ENCODE results near the gene ZNF532. TPM values are rescaled to one million over a fixed set of nuclear protein-coding genes. Genes with fewer than 3 reads are reported as not detected.
A peak's percentile ranks its signal among the peaks of the same experiment; 100 is the strongest.

The ZNF532 gene
- polyA plus RNA-seq, 3 donors, result 0.76 to 18.5 (median 1.7) TPM

DNA sequence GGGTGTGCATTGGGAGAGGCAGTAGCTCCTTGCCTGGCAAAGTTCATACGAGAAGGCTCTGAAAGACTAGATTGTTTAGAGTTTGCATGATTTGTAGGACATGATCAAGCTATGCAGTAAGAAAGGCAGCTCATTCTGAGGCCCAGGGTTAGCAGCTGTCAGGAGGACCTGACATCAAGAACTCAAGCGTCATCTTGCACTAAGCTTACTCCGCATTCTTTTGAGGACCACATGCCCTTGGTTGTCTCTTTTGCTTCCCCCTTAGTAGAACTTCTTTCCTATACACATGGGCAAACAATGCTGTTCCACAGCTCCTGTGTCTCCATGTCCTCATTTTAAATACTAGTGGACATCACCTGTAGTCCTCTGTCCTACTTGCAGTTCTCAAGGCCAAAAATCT is 14.0 kb downstream of the ZNF532 start:
- H3K4me3 ChIP-seq (replicated peaks in 1 of 3; ENCODE audit: low read depth in 2 of 3, low read length in 3 of 3), result no peak overlapping the region
- DNase-seq, result no peak
- intact Hi-C loops (cut with micrococcal nuclease), result no loop called here
- no peaks in the 10 kb centered on the region for H3K4me1 ChIP-seq (ENCODE audit: control insufficient read depth in 1 of 2, insufficient read depth in 2 of 2, low read length in 2 of 2)
- H3K9me3 ChIP-seq (replicated peaks in 1 of 2; ENCODE audit: control insufficient read depth in 1 of 2, insufficient read depth in 1 of 2, low read length in 2 of 2), result no peaks in the 10 kb centered on the region
- Mint-ChIP-seq H3K27ac (peak overlapping the region in 1 of 7 donors; percentile 38), H3K36me3 (peaks cover 17 to 45% of the 10 kb centered on the region in 2 donors), H3K4me3 (no peak overlapping the region), H3K9me3 (peaks cover 0 to 6% (median 2%) of the 10 kb centered on the region in 7 donors), H3K27me3 (ENCODE audit: low read depth in 3 of 3) (peaks cover 0 to 6% (median 3%) of the 10 kb centered on the region in 3 donors), H3K4me1 (peaks cover 9% of the 10 kb centered on the region)
- H3K9ac ChIP-seq (ENCODE audit: insufficient read depth, low read length, poor library complexity, severe bottlenecking), result no peak overlapping the region
- H2AFZ ChIP-seq (ENCODE audit: insufficient read depth, low read depth, low read length, poor library complexity, severe bottlenecking), result no peak overlapping the region
- H4K20me1 ChIP-seq (ENCODE audit: insufficient read depth, low read length), result no peaks in the 10 kb centered on the region
- WGBS (ENCODE audit: insufficient coverage), result 100% methylated on average over 2 of the region's 3 CpGs
- no peaks in the 10 kb centered on the region for H3K36me3 ChIP-seq (replicated peaks in 1 of 2; ENCODE audit: control insufficient read depth in 1 of 2, insufficient read depth in 2 of 2, low read length in 2 of 2)
- H3K27me3 ChIP-seq (ENCODE audit: control insufficient read depth in 2 of 2, insufficient read depth in 2 of 2, low read length in 2 of 2), result no peaks in the 10 kb centered on the region
- no peak overlapping the region for H3K4me2 ChIP-seq (replicated peaks; ENCODE audit: extremely low read depth, low read length, poor library complexity, severe bottlenecking)
- TF ChIP-seq, protein P1, sequence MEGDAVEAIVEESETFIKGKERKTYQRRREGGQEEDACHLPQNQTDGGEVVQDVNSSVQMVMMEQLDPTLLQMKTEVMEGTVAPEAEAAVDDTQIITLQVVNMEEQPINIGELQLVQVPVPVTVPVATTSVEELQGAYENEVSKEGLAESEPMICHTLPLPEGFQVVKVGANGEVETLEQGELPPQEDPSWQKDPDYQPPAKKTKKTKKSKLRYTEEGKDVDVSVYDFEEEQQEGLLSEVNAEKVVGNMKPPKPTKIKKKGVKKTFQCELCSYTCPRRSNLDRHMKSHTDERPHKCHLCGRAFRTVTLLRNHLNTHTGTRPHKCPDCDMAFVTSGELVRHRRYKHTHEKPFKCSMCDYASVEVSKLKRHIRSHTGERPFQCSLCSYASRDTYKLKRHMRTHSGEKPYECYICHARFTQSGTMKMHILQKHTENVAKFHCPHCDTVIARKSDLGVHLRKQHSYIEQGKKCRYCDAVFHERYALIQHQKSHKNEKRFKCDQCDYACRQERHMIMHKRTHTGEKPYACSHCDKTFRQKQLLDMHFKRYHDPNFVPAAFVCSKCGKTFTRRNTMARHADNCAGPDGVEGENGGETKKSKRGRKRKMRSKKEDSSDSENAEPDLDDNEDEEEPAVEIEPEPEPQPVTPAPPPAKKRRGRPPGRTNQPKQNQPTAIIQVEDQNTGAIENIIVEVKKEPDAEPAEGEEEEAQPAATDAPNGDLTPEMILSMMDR (IDR thresholded peaks at IDR 0.05), result no peak
- H3K79me2 ChIP-seq (ENCODE audit: insufficient read depth, low read length), result no peaks in the 10 kb centered on the region
- no peak overlapping the region for H3K27ac ChIP-seq (ENCODE audit: low read depth in 1 of 2, low read length in 2 of 2)

DNA sequence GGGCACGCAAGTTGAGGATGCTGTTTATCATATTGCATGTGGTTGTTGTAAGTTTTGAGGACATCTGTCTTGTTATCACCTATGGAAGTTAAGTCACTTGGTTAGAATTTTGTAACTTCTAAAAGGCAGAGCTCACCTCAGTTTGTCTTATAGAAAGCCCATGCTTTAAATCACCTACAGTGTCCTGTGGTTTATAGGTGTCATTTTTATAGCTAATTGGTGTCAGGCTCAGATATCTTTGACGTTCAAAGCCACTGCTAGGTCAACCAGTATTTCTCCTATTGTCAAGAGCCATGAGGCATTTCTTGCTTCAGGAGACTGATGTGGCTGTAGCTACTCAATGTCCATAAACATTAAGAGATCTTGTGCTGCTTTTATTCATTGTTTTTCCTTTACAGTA is 16.8 kb downstream of the ZNF532 start:
- no peak overlapping the region for H2AFZ ChIP-seq (ENCODE audit: insufficient read depth, low read depth, low read length, poor library complexity, severe bottlenecking)
- H3K4me3 ChIP-seq (replicated peaks in 1 of 3; ENCODE audit: low read depth in 2 of 3, low read length in 3 of 3), result no peak overlapping the region
- H3K4me1 ChIP-seq (ENCODE audit: control insufficient read depth in 1 of 2, insufficient read depth in 2 of 2, low read length in 2 of 2), result peaks cover 10% of the 10 kb centered on the region in 2 donors
- no peaks in the 10 kb centered on the region for H3K9me3 ChIP-seq (replicated peaks in 1 of 2; ENCODE audit: control insufficient read depth in 1 of 2, insufficient read depth in 1 of 2, low read length in 2 of 2)
- H3K36me3 ChIP-seq (replicated peaks in 1 of 2; ENCODE audit: control insufficient read depth in 1 of 2, insufficient read depth in 2 of 2, low read length in 2 of 2), result no peaks in the 10 kb centered on the region
- Mint-ChIP-seq H3K27me3 (ENCODE audit: low read depth in 3 of 3) (peaks cover 1 to 11% (median 6%) of the 10 kb centered on the region in 3 donors), H3K27ac (no peak overlapping the region), H3K36me3 (peaks cover 17 to 39% of the 10 kb centered on the region in 2 donors), H3K4me3 (no peak overlapping the region), H3K9me3 (peaks cover 0 to 6% (median 2%) of the 10 kb centered on the region in 7 donors), H3K4me1 (peaks cover 13% of the 10 kb centered on the region)
- no peaks in the 10 kb centered on the region for H3K79me2 ChIP-seq (ENCODE audit: insufficient read depth, low read length)
- DNase-seq, result no peak
- H4K20me1 ChIP-seq (ENCODE audit: insufficient read depth, low read length), result no peaks in the 10 kb centered on the region
- TF ChIP-seq, protein P1 (IDR thresholded peaks at IDR 0.05), result no peak
- H3K27me3 ChIP-seq (ENCODE audit: control insufficient read depth in 2 of 2, insufficient read depth in 2 of 2, low read length in 2 of 2), result no peaks in the 10 kb centered on the region
- no peak overlapping the region for H3K9ac ChIP-seq (ENCODE audit: insufficient read depth, low read length, poor library complexity, severe bottlenecking)
- WGBS (ENCODE audit: insufficient coverage), result 100% methylated on average over 2 of the region's 2 CpGs
- H3K27ac ChIP-seq (ENCODE audit: low read depth in 1 of 2, low read length in 2 of 2), result no peak overlapping the region
- H3K4me2 ChIP-seq (replicated peaks; ENCODE audit: extremely low read depth, low read length, poor library complexity, severe bottlenecking), result no peak overlapping the region
- intact Hi-C loops (cut with micrococcal nuclease), result no loop called here

Measured in CD14-positive monocyte (primary cell).